HG02610 (cell line): ENCODE measurements around the gene VSIG8.

Experiments used
- ATAC-seq: cut with Tn5 transposase; IDR thresholded peaks from one replicate; pipeline ENCODE4 v1.9.1; 2021; ENCODE audit warnings: mild to moderate bottlenecking, moderate library complexity; ENCODE audit not compliant: unreplicated experiment

Gene VSIG8

DNA sequence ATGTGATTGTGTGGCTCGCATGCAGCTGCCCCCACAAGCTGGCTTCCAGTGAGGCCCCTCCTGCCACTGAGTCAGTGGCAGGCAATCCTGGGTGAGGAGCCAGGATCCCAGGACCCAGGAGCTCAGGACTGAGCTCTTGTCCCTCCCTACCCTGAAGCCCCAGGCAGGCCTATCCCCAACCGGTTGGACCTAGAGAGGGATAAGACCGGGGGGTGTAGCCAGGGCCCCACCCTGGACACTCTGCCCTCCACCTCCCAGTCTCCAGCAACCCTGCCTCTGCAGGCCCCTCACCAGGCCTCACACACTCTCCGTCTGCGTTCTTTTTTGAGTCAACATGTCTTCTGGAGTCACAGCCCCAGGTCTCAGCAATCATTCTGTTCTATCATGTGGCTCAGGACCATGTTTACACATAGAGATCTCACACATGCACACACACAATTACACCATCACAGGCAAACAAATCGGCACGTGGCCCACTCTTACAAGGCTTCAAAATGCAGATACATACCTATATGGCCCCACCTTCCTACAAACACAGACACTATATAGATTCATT is 2.6 kb downstream of the VSIG8 start:
- ATAC-seq, result no peak

GRCh38 chr1:159857889-159858288 is 4.6 kb downstream of the VSIG8 start:
- ATAC-seq, result no peak

- no peak for ATAC-seq
Observed at GRCh38 chr1:159856576-159856975, 5.9 kb downstream of the VSIG8 start.

DNA sequence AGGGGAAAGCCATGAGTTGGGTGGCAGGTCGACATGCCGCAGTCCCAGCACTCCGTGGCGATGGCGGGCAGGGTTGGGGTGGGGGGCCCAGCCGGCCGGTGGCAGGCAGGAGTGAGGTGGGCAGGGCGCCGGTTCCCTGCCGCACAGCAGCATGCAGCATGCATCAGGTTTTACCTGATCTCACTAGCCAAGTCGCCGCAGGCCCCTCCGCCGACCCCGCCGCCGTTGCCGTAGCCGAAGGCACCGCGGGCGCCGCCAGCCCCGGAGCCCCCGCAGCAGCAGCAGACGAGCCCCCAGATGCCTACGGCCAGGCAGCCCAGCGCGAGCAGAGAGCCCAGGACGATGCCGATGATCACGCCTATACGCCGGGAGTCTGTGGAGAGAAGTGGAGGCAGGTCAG is 6.7 kb downstream of the VSIG8 start:
- ATAC-seq, result no peak

GRCh38 chr1:159854693-159855192 is 7.7 kb downstream of the VSIG8 start:
- peak; percentile 88 for ATAC-seq

DNA sequence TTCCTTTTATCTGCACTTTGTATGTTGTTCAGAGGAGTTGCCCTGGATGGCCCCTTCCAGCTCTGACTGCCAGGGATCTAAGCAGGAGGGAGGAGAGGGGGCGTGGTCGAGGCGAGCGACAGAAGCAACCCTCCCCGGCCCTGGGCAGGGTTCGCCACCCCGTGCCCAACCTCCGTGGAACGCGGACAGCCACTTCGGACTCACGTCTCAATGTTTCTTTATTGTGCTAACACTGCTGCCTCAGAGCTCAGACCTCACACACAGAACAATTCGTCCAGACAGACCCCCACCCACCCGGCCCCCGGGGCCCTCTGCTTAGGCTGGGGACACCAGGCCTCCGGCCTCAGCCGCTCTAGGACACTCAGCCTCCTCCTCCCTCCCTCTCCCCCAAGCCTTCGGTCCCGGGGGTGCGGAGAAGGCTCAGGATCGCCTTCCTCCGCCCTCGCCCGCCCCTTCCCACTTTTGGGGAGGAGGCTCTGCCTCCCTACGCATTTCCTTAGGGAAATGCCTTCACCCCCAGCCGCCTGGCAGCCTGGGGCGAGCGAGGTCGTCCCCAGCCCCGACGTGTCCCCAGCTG is 8.3 kb downstream of the VSIG8 start:
- peak; percentile 18 for ATAC-seq

DNA sequence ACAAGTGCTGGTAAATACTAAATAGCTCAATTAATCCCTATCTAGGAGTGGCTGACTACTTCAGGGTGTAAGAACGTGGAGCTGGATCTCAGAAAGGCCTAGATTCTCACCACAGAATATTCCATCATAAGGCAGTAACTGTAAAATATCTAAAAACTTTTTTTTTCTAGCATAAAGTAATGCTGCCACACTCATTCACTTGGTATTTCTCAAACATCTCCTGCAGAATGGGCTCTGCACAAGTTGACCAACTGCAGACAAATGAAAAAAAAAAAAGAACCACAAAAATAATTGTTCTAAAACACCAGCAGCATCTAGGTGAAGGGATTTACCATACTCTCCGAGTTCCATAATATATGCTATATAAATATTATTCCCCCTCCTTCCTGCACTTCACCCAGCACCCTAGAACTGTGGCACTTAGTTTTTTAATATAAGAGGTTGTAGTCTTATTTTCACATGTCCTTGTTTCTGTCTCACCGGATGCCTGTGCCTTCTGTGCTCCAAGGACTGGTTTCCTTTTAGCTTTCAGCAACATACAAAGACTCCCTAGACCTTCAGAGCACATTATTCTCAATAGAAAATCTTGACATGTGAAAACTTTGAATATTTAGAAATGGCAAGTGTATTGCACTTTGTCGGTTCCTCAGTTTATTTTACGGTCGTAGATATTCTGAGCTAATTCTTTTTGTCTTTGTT is 8.9 kb downstream of the VSIG8 start:
- no peak for ATAC-seq

GRCh38 chr1:159851407-159851806 is 11.1 kb downstream of the VSIG8 start:
- no peak for ATAC-seq

- ATAC-seq, result no peak
Observed at GRCh38 chr1:159849626-159850366, 12.7 kb downstream of the VSIG8 start.

DNA sequence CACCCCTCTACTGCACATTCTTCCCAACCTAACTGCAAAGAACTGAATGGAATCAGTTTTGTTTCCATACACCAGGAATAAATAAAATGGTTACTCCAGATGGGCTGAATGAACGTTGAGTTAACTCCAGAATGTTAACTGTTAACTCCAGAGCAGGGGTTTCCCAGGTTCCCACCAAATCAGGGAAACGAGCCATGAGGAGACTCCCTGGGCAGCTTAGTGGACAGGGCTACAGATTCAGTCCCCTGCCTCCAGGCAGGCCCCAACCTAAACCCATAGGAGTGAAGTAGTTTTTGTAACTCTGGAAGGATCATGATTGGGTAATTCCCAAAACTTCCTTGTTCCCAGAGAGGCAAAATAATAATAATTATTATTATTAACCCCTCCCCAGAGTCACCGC is 14.1 kb downstream of the VSIG8 start:
- ATAC-seq, result no peak

DNA sequence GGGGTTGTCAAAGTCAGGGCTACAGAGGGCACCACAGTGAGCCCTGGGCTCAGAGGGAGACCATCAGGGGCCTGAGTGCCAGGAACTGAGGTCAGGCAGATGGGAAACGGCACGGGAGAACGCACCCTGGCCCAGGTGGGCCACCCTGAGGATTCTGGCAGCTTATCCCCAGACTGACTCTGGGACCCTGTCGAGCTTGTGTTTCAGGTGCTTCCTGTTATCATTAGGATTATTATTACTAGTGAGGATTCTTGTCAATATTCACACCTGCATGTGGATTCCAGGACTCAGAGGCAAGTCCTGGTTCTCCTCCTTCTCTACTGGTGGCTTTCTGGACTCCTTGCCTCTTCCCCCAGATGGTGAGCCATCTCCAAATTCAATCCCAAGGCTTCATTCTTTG is 15.2 kb downstream of the VSIG8 start:
- ATAC-seq, result no peak

GRCh38 chr1:159845751-159846629 is 16.5 kb downstream of the VSIG8 start:
- ATAC-seq, result no peak

DNA sequence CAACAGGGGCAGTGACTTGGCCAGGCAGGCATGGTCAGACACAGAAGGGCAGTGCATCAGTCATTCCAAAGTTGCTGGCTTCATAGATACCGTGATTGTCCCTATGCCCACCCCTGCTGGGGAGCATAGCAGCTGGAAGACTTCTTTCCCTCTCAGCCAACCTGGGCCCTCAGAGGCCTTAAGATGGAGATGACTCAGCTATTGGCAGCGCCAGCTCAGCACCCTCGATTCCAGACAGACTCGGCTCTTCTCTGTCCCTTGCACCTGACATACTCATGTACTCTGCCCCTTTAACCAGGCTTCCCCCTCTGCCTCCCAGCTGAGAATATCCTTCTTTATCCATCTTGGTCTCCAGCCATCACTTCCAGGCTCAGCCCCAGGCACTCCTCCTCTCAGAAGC is 19.0 kb downstream of the VSIG8 start:
- ATAC-seq, result no peak

DNA sequence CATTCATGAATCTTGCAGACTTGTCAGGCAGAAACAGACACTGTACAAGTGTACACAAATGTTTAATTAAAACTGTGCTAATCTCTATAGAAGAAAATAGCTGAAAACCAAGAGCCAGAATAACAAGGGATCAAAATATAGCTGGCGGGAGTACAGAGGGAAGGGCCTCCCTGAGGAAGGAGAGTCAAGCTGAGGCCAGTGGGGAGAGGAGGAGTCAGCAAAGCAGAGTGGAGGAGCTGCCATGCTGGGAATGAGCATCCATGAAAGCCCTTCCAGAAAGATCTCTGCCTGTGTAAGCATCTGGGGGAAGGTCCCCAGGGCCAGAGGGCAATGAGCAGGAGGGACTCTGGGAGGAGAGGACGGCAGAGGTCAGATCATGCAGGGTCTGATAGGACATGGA is 20.7 kb downstream of the VSIG8 start:
- no peak for ATAC-seq

- ATAC-seq, result peak; percentile 70
Observed at GRCh38 chr1:159839116-159839849, 23.2 kb downstream of the VSIG8 start.

DNA sequence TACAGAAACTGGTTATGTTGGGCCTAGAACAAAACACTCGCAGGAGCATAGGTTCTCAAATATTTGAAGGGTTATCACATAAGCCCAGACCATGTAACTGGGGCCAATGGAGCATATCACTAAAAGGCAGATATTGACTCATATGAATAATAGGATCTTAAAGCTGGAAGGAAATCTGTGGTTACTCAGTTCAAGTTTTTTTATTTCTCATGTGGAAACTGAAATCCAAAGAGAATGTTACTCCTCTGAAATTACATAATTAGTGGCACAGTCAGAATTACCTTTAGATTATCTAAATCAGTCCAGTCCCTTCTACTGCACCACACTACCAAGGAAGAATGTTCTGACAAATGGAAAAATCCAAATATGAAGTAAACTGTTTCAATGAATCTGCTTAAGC is 23.7 kb downstream of the VSIG8 start:
- ATAC-seq, result peak; percentile 81

DNA sequence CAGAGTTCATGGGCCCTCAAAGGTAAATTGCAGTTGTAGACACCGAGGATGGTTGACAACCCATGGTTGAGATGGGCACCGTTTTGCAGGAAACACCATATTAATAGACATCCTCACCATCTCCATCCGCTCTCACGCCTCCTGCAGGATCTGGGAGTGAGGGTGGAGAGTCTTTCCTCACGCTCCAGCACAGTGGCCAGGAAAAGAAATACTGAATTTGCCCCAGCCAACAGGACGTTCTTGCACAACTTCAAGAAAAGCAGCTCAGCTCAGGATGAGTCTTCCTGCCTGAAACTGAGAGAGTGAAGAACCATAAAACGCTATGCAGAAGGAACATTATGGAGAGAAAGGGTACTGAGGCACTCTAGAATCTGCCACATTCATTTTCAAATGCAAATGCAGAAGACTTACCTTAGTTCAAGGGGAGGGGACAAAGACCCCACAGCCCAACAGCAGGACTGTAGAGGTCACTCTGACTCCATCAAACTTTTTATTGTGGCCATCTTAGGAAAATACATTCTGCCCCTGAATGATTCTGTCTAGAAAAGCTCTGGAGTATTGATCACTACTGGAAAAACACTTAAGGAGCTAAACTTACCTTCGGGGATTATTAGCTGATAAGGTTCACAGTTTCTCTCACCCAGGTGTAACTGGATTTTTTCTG is 26.5 kb downstream of the VSIG8 start:
- no peak for ATAC-seq

DNA sequence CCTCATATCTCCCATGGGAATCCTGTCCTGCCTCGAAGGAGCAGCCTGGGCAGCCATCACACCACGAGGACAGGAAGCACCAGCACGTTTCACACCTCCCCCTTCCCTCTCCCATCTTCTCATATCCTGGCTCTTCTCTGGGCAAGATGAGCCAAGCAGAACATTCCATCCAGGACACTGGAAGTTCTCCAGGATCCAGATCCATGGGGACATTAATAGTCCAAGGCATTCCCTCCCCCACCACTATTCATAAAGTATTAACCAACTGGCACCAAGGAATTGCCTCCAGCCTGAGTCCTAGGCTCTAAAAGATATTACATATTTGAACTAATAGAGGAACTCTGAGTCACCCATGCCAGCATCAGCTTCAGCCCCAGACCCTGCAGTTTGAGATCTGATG is 27.1 kb downstream of the VSIG8 start:
- ATAC-seq, result no peak

GRCh38 chr1:159832309-159832708 is 30.1 kb downstream of the VSIG8 start:
- no peak for ATAC-seq
